HEK293 (cell line): ENCODE results near the gene ITSN1.

ENCODE experiments used
- CTCF ChIA-PET: fragments of 350-600 bp; formaldehyde crosslinking; extraction: SDS; loops from one replicate; lab custom pipeline; 2021; ENCODE audit warnings: antibody characterized with exemption; lab: Yijun Ruan, JAX
- POLR2A ChIA-PET: fragments of 300-600 bp; formaldehyde crosslinking; extraction: SDS; loops from one replicate; lab custom pipeline; 2020; ENCODE audit warnings: antibody characterized with exemption, inconsistent platforms; lab: Yijun Ruan, JAX
- H3K27ac ChIP-seq: fragments of 200-500 bp; sonication (Bioruptor generic); 2 replicates; pipeline ENCODE4 v1.5.1; 2014; ENCODE audit warnings: low read depth, low read length, control low read depth, inconsistent platforms; ENCODE audit errors: extremely low read depth
- H3K36me3 ChIP-seq, 2 experiments: fragments of 200-500 bp in 1 of 2; sonication (Bioruptor generic) in 1 of 2; 1 replicate in 1 of 2; 2 replicates in 1 of 2; pipeline ENCODE4 v1.5.1; 2014 to 2017; ENCODE audit warnings: inconsistent platforms in 2 of 2, low read length in 2 of 2; ENCODE audit not compliant: control insufficient read depth in 2 of 2, insufficient read depth in 1 of 2
- H3K4me1 ChIP-seq: fragments of 200-500 bp; sonication (Bioruptor generic); 2 replicates; pipeline ENCODE4 v1.5.1; 2014; ENCODE audit warnings: mild to moderate bottlenecking, low read length, inconsistent platforms; ENCODE audit not compliant: control insufficient read depth, insufficient read depth
- H3K4me3 ChIP-seq: 2 replicates; pipeline ENCODE4 v1.5.1; 2011; ENCODE audit warnings: low read depth, mild to moderate bottlenecking, control low read depth, low read length, moderate library complexity
- H3K9me3 ChIP-seq: fragments of 200-500 bp; sonication (Bioruptor generic); 2 replicates; pipeline ENCODE4 v1.5.1; 2014; ENCODE audit warnings: low read depth, low read length, inconsistent platforms; ENCODE audit not compliant: control insufficient read depth, insufficient read depth
- FEZF1 ChIP-seq: fragments of 450-650 bp; formaldehyde crosslinking; IDR thresholded peaks from 2 replicates; pipeline ENCODE4 v1.5.1; 2016; ENCODE audit warnings: missing biosample characterization, missing genetic modification characterization
- IKZF3 ChIP-seq: fragments of 450-650 bp; IDR thresholded peaks from 2 replicates; pipeline ENCODE4 v1.5.0; 2018; ENCODE audit warnings: missing biosample characterization, mild to moderate bottlenecking, missing genetic modification characterization, moderate library complexity
- KLF1 ChIP-seq: fragments of 450-650 bp; formaldehyde crosslinking; IDR thresholded peaks from 2 replicates; pipeline ENCODE4 v1.5.1; 2016; ENCODE audit warnings: missing biosample characterization, missing genetic modification characterization
- PRDM1 ChIP-seq: fragments of 450-650 bp; formaldehyde crosslinking; IDR thresholded peaks from 2 replicates; pipeline ENCODE4; 2016; ENCODE audit warnings: missing biosample characterization, missing genetic modification characterization
- SP7 ChIP-seq: fragments of 450-650 bp; formaldehyde crosslinking; IDR thresholded peaks from 2 replicates; pipeline ENCODE4 v1.5.1; 2016; ENCODE audit warnings: missing biosample characterization, missing genetic modification characterization
- ZBTB17 ChIP-seq: fragments of 450-650 bp; formaldehyde crosslinking; IDR thresholded peaks from 2 replicates; pipeline ENCODE4 v1.5.1; 2016; ENCODE audit warnings: missing biosample characterization, missing genetic modification characterization
- ZEB2 ChIP-seq: fragments of 450-650 bp; formaldehyde crosslinking; IDR thresholded peaks from 2 replicates; pipeline ENCODE4 v1.5.1; 2016; ENCODE audit warnings: missing biosample characterization, missing genetic modification characterization
- ZNF112 ChIP-seq: fragments of 450-650 bp; formaldehyde crosslinking; IDR thresholded peaks from 2 replicates; pipeline ENCODE4 v1.5.0; 2017; ENCODE audit warnings: missing biosample characterization, missing genetic modification characterization
- ZNF121 ChIP-seq: fragments of 450-650 bp; formaldehyde crosslinking; IDR thresholded peaks from 2 replicates; pipeline ENCODE4 v1.5.1; 2016; ENCODE audit warnings: missing biosample characterization, missing genetic modification characterization
- ZNF155 ChIP-seq: fragments of 450-650 bp; formaldehyde crosslinking; IDR thresholded peaks from 2 replicates; pipeline ENCODE4 v1.5.1; 2016; ENCODE audit warnings: missing biosample characterization, missing genetic modification characterization
- ZNF174 ChIP-seq: fragments of 450-650 bp; formaldehyde crosslinking; IDR thresholded peaks from 2 replicates; pipeline ENCODE4 v1.5.0; 2017; ENCODE audit warnings: missing biosample characterization, mild to moderate bottlenecking, missing genetic modification characterization
- ZNF292 ChIP-seq: fragments of 450-650 bp; formaldehyde crosslinking; IDR thresholded peaks from 2 replicates; pipeline ENCODE4 v1.5.1; 2016; ENCODE audit warnings: low read depth, missing biosample characterization, missing genetic modification characterization, borderline replicate concordance
- ZNF366 ChIP-seq: fragments of 450-650 bp; formaldehyde crosslinking; conservative IDR thresholded peaks from 2 replicates; pipeline ENCODE4 v1.5.1; 2016; ENCODE audit warnings: missing biosample characterization, missing genetic modification characterization
- ZNF660 ChIP-seq: fragments of 450-650 bp; IDR thresholded peaks from 2 replicates; pipeline ENCODE4 v1.5.1; 2018; ENCODE audit warnings: missing biosample characterization, mild to moderate bottlenecking, missing genetic modification characterization
- ZNF670 ChIP-seq: fragments of 450-650 bp; formaldehyde crosslinking; IDR thresholded peaks from 2 replicates; pipeline ENCODE4 v1.5.1; 2016; ENCODE audit warnings: missing biosample characterization, missing genetic modification characterization, low read depth
- ZNF707 ChIP-seq: fragments of 450-650 bp; formaldehyde crosslinking; IDR thresholded peaks from 2 replicates; pipeline ENCODE4 v1.5.1; 2016; ENCODE audit warnings: missing biosample characterization, missing genetic modification characterization
- ZNF776 ChIP-seq: fragments of 450-650 bp; formaldehyde crosslinking; IDR thresholded peaks from 2 replicates; pipeline ENCODE4 v1.5.0; 2017; ENCODE audit warnings: missing biosample characterization, missing genetic modification characterization, borderline replicate concordance
- ZNF837 ChIP-seq: fragments of 450-650 bp; formaldehyde crosslinking; IDR thresholded peaks from 2 replicates; pipeline ENCODE4 v1.5.1; 2016; ENCODE audit warnings: missing biosample characterization, missing genetic modification characterization
- TF ChIP-seq, protein P1 (sequence below): fragments of 450-650 bp; formaldehyde crosslinking; IDR thresholded peaks from 2 replicates; pipeline ENCODE4 v1.5.1; 2016; ENCODE audit warnings: missing biosample characterization, missing genetic modification characterization, borderline replicate concordance
- TF ChIP-seq, protein P2 (sequence below): fragments of 450-650 bp; IDR thresholded peaks from 2 replicates; pipeline ENCODE4 v1.5.1; 2018; ENCODE audit warnings: missing biosample characterization, mild to moderate bottlenecking, missing genetic modification characterization
- TF ChIP-seq, protein P3 (sequence below): sonication (generic); formaldehyde crosslinking; IDR thresholded peaks from 2 replicates; pipeline ENCODE4 v1.8.1; 2022; ENCODE audit warnings: mild to moderate bottlenecking, moderate library complexity, missing genetic modification reagents
- TF ChIP-seq, protein P4 (sequence below): fragments of 450-650 bp; formaldehyde crosslinking; IDR thresholded peaks from 2 replicates; pipeline ENCODE4 v1.5.1; 2017; ENCODE audit warnings: missing biosample characterization, missing genetic modification characterization

Gene ITSN1

DNA sequence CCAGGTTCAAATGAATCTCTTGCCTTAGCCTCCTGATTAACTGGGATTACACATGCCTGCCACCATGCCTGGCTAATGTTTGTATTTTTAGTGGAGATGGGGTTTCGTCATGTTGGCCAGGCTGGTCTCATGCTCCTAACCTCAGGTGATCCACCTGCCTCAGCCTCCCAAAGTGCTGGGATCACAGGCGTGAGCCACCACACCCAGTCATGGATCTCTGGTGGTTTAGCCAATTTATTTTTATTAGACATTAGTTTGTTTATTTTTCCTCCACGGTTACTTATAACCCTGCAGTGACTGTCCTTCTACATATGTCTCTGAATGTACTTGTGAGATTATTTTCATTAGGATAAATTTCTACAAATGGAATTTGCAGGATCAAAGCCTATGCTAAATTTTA is 5.3 kb downstream of the ITSN1 start:
- TF ChIP-seq ZEB2: peak; percentile 52; the same call in 1 of the 2 replicates
- TF ChIP-seq ZBTB17: 0 out of 2 replicates have a peak, but pooled peaks have one; percentile 35
- TF ChIP-seq KLF1 (tag by site-specific recombination): peak; percentile 69; the same call in 1 of the 2 replicates
- no peak for TF ChIP-seq ZNF660 (tag by site-specific recombination)
- H3K27ac ChIP-seq: no peak overlapping the region
- ChIA-PET POLR2A (no interaction called here), CTCF (no interaction called here)
- no peaks in the 10 kb centered on the region for H3K36me3 ChIP-seq
- H3K4me3 ChIP-seq: no peak overlapping the region
- no peaks in the 10 kb centered on the region for H3K9me3 ChIP-seq
- peaks cover 32% of the 10 kb centered on the region for H3K4me1 ChIP-seq

DNA sequence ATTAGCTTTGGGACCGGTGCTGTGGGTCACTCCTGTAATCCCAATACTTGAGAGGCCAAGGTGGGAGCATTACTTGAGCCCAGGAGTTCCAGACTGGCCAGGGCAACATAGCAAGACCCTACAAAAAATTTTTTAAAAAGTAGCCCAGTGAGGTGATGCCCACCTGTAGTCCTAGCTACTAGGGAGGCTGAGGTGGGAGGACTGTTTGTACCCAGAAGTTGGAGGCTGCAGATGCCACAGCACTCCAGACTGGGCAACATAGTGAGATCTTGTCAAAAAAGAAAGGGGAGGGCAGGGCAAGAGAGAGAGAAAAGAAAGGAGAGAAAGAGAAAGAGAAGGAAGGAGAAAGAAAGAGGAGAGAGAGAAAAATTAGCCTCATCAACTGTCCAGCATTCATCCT is 6.3 kb downstream of the ITSN1 start:
- Histone ChIP-seq H3K27ac (no peak overlapping the region), H3K4me1 (peaks cover 32% of the 10 kb centered on the region), H3K36me3 (no peaks in the 10 kb centered on the region), H3K4me3 (no peak overlapping the region), H3K9me3 (no peaks in the 10 kb centered on the region)
- POLR2A ChIA-PET: no interaction called here
- TF ChIP-seq ZNF366 (tag by site-specific recombination): peak; percentile 43; the same call in 1 of the 2 replicates
- peak; percentile 99 for TF ChIP-seq ZNF121 (tag by site-specific recombination)
- TF ChIP-seq ZNF776 (tag by site-specific recombination): no peak
- 0 out of 2 replicates have a peak, but pooled peaks have one; percentile 85 for TF ChIP-seq PRDM1 (tag by site-specific recombination)
- CTCF ChIA-PET: interaction anchor here (0.6 to 0.7 kb wide), 2 partner anchors 22 to 56 kb away, joined by 3 to 4 read pairs; no protein-coding TSS in a partner anchor

DNA sequence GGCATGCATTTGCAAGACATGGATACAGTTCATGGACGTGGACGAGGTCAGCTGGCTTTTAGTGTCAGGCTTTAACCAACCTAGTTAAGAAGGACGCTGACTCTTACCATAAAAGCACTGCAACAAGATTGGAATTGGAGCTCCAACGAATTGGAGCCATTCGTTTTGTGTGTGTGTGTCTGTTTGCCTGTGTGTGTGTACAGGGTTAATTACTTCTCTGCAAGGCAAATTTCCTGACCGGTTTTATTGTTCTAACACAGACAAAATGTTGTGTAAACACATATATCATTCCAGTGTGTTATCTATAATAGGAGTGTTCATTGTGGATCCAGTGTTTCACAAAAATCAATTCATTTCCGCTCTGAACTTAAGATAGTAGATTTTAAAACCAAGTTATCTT is 7.9 kb downstream of the ITSN1 start:
- no peaks in the 10 kb centered on the region for H3K36me3 ChIP-seq
- POLR2A ChIA-PET: interaction anchor here (0.5 to 0.9 kb wide), 3 partner anchors 13 to 127 kb away, joined by 3 to 4 read pairs (median 3); no protein-coding TSS in a partner anchor
- H3K4me3 ChIP-seq: no peak overlapping the region
- peaks cover 28% of the 10 kb centered on the region for H3K4me1 ChIP-seq
- H3K9me3 ChIP-seq: no peaks in the 10 kb centered on the region
- no peak overlapping the region for H3K27ac ChIP-seq
- CTCF ChIA-PET: interaction anchor here (0.6 to 1.2 kb wide), 6 partner anchors 8 to 953 kb away, joined by 3 to 5 read pairs (median 4); no protein-coding TSS in a partner anchor
- TF ChIP-seq ZNF174 (tag by site-specific recombination) (no peak), IKZF3 (tag by site-specific recombination) (no peak), ZNF707 (no peak), ZNF660 (tag by site-specific recombination) (no peak), SP7 (tag by site-specific recombination) (0 out of 2 replicates have a peak, but pooled peaks have one; percentile 12), ZNF112 (tag by site-specific recombination) (no peak), ZNF837 (tag by site-specific recombination) (no peak), ZNF155 (tag by site-specific recombination) (no peak), FEZF1 (tag by site-specific recombination) (no peak), ZNF292 (tag by site-specific recombination) (no peak), ZNF670 (tag by site-specific recombination) (no peak), ZNF366 (tag by site-specific recombination) (0 out of 2 replicates have a peak, but pooled peaks have one; percentile 9)
- TF ChIP-seq, protein P1, sequence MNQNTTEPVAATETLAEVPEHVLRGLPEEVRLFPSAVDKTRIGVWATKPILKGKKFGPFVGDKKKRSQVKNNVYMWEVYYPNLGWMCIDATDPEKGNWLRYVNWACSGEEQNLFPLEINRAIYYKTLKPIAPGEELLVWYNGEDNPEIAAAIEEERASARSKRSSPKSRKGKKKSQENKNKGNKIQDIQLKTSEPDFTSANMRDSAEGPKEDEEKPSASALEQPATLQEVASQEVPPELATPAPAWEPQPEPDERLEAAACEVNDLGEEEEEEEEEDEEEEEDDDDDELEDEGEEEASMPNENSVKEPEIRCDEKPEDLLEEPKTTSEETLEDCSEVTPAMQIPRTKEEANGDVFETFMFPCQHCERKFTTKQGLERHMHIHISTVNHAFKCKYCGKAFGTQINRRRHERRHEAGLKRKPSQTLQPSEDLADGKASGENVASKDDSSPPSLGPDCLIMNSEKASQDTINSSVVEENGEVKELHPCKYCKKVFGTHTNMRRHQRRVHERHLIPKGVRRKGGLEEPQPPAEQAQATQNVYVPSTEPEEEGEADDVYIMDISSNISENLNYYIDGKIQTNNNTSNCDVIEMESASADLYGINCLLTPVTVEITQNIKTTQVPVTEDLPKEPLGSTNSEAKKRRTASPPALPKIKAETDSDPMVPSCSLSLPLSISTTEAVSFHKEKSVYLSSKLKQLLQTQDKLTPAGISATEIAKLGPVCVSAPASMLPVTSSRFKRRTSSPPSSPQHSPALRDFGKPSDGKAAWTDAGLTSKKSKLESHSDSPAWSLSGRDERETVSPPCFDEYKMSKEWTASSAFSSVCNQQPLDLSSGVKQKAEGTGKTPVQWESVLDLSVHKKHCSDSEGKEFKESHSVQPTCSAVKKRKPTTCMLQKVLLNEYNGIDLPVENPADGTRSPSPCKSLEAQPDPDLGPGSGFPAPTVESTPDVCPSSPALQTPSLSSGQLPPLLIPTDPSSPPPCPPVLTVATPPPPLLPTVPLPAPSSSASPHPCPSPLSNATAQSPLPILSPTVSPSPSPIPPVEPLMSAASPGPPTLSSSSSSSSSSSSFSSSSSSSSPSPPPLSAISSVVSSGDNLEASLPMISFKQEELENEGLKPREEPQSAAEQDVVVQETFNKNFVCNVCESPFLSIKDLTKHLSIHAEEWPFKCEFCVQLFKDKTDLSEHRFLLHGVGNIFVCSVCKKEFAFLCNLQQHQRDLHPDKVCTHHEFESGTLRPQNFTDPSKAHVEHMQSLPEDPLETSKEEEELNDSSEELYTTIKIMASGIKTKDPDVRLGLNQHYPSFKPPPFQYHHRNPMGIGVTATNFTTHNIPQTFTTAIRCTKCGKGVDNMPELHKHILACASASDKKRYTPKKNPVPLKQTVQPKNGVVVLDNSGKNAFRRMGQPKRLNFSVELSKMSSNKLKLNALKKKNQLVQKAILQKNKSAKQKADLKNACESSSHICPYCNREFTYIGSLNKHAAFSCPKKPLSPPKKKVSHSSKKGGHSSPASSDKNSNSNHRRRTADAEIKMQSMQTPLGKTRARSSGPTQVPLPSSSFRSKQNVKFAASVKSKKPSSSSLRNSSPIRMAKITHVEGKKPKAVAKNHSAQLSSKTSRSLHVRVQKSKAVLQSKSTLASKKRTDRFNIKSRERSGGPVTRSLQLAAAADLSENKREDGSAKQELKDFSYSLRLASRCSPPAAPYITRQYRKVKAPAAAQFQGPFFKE (tag by site-specific recombination): no peak
- TF ChIP-seq, protein P2, sequence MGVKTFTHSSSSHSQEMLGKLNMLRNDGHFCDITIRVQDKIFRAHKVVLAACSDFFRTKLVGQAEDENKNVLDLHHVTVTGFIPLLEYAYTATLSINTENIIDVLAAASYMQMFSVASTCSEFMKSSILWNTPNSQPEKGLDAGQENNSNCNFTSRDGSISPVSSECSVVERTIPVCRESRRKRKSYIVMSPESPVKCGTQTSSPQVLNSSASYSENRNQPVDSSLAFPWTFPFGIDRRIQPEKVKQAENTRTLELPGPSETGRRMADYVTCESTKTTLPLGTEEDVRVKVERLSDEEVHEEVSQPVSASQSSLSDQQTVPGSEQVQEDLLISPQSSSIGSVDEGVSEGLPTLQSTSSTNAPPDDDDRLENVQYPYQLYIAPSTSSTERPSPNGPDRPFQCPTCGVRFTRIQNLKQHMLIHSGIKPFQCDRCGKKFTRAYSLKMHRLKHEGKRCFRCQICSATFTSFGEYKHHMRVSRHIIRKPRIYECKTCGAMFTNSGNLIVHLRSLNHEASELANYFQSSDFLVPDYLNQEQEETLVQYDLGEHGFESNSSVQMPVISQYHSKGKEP (tag by site-specific recombination): 0 out of 2 replicates have a peak, but pooled peaks have one; percentile 25
- TF ChIP-seq, protein P3, sequence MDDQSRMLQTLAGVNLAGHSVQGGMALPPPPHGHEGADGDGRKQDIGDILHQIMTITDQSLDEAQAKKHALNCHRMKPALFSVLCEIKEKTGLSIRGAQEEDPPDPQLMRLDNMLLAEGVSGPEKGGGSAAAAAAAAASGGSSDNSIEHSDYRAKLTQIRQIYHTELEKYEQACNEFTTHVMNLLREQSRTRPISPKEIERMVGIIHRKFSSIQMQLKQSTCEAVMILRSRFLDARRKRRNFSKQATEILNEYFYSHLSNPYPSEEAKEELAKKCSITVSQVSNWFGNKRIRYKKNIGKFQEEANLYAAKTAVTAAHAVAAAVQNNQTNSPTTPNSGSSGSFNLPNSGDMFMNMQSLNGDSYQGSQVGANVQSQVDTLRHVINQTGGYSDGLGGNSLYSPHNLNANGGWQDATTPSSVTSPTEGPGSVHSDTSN (CRISPR knock-in tag): no peak
- TF ChIP-seq, protein P4, sequence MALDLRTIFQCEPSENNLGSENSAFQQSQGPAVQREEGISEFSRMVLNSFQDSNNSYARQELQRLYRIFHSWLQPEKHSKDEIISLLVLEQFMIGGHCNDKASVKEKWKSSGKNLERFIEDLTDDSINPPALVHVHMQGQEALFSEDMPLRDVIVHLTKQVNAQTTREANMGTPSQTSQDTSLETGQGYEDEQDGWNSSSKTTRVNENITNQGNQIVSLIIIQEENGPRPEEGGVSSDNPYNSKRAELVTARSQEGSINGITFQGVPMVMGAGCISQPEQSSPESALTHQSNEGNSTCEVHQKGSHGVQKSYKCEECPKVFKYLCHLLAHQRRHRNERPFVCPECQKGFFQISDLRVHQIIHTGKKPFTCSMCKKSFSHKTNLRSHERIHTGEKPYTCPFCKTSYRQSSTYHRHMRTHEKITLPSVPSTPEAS (tag by site-specific recombination): peak; percentile 52; the same call in 1 of the 2 replicates
